HG02798 (cell line): Measurements from ENCODE around the gene ITK.
"Not testable (repeated sequence)": the region's sequence is repeated elsewhere in the genome, so short reads cannot be mapped to it uniquely, and the experiment has no call there.

Experiments
- ATAC-seq: cut with Tn5 transposase; IDR thresholded peaks from one replicate; pipeline ENCODE4 v1.9.1; 2021; ENCODE audit warnings: mild to moderate bottlenecking; ENCODE audit not compliant: unreplicated experiment, poor library complexity

The ITK gene

GRCh38 chr5:157203417-157203816, 22.8 kb downstream of the ITK start:
- no peak for ATAC-seq

DNA sequence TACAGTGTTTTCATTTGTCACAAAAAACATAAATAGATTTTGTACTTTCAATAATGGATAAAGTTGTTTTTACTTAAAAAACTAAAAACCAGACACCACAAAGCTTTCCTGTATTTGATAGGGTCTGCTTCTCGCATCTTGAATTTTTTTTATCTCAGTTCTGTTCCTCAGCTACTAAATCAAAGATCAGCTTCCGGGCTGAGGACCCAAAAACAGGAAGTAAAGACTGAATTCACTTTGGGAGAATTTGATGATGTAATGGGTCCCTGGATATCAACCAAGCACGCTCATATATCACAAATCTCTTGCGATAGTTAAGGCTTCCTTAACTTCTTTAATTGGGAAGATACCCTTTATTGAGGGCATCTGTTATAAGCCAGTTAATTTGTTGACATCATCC, 24.1 kb downstream of the ITK start:
- ATAC-seq = no peak

DNA sequence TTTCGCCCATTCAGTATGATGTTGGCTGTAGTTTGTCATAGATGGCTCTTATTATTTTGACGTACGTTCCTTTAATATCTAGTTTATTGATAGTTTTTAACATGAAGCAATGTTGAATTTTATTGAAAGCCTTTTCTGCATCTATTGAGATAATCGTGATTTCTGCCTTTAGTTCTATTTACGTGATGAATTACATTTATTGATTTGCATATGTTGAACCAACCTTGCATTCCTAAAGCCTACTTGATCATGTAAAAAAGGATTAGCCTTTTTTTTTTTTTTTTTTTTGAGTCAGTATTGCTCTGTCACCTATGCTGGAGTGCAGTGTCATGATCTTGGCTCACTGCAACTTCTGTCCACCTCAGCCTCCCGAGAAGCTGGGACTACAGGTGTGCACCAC, 25.1 kb downstream of the ITK start:
- no peak for ATAC-seq

DNA sequence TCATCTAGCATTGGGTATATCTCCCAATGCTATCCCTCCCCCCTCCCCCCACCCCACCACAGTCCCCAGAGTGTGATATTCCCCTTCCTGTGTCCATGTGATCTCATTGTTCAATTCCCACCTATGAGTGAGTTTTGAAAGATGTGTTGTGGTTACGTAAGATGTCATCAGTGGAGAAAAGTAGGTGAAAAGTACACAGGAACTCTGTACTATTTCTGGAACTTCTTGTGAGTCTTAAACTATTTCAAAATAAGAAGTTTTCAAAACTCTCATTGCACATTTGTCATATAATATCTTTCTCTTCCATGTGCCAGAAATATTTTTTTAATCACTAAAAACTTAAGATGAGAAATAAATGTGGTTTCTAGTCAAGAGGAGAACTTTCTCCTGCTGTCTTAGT, 30.0 kb downstream of the ITK start:
- not testable (repeated sequence) for ATAC-seq

DNA sequence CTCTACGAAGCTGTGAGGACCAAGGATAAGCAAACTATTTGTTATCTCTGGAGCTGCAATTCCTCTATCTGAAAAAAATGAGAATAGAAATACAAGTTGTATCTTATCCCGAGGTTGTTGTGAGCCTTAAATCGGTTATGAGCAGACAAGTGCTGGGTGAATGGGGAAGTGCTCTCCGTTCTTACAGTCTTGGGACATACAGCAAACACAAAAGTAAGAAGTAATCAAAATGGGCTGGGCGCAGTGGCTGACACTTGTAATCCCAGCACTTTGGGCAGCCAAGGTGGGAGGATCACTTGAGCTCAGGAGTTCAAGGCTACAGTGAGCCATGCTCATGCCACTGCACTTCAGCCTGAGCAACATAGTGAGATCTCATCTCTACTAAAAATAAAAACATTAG, 31.7 kb downstream of the ITK start:
- no peak for ATAC-seq

DNA sequence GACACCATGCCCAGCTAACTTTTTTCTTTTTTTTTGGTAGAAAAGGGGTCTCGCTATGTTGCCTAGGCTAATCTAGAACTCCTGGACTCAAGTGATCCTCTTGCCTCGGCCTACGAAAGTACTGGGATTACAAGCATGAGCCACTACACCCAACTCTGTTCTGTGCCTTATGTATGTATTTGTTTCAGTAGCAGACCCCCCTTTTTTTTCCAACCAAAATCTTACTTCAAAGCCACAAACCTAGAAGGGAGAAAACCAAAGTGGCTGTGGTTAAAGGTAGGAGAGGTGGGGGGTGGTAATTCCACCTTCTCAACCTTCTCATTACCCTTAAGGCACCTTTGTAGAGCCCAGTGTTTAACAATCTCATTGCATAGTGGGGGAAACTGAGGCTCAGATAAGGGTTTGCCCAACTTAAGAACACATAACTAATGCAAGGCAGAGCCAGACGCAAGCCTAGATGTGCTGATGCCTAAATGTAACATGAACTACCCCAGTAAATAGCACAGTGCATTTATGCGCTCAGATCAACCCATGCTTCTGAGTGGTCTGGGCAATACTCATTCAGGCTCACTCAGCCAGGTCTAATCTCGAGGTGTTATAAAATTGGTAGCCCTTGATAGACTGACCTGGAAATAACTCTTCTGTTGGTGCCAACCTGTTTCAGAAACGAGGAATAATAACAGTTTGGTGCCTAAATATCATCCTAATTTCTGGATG, 33.0 kb downstream of the ITK start:
- ATAC-seq = no peak

- ATAC-seq = peak; percentile 25
Observed at GRCh38 chr5:157214415-157214814, 33.8 kb downstream of the ITK start.

DNA sequence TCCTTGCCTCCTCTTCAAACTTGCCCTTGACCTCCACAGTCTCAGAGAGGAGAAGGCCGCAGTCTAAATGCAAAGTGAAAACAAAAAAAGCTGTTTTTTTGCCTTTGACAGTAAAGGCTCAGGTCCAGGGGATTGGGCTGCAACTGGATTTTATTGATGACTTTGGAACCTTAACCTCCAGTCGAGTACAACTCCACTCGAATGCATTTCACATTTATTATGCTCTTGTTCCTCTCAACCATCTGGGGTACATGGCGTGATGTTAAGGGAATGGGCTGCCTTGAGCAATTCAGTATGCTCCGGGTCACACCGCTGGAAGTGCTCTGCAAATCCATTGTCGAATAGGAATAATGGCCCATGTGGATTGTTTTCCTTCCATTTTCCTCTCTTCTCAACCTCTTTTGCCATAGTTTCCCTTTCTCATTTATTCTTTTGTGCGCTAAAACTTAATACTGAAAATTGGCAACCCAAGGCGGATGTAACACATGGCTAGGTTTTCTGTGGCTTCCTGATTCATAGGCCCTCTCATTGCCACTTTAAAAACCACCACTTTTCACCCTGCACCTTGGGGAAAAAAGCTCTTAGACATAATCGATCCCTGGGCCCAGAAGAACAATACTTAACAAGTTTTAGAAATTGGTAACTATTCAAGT, 34.3 kb downstream of the ITK start:
- peak; percentile 52 for ATAC-seq

DNA sequence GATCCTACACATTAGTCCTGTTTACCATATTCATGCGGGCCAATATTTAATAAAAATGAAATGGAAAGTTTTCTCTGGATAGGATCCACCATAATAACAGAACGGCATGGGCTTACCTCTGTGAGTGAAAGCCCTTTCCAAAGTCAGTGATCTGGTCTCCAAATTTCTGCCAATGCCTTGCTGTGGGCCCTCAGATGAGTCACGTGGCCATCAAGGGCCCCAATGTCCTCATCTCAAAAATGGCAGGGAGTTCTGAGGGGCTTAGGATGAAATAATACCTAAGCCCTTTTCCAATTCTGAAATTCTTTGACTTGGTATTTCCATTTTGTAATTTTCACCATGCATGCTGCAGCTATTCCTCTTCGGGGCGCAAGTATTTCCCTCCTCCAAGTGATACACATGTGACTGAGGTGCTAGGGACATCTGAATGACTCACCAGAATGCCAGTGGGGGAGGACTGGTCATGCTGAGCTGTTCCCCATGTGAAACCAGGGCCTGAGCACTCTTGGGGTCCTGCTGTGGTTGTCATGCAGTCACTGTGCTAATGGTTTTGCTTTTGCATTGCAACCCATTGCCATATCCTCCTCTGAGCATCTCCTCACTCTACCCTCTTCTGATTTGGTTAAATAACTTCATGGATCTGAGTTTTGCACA, 35.0 kb downstream of the ITK start:
- ATAC-seq = peak; percentile 22

DNA sequence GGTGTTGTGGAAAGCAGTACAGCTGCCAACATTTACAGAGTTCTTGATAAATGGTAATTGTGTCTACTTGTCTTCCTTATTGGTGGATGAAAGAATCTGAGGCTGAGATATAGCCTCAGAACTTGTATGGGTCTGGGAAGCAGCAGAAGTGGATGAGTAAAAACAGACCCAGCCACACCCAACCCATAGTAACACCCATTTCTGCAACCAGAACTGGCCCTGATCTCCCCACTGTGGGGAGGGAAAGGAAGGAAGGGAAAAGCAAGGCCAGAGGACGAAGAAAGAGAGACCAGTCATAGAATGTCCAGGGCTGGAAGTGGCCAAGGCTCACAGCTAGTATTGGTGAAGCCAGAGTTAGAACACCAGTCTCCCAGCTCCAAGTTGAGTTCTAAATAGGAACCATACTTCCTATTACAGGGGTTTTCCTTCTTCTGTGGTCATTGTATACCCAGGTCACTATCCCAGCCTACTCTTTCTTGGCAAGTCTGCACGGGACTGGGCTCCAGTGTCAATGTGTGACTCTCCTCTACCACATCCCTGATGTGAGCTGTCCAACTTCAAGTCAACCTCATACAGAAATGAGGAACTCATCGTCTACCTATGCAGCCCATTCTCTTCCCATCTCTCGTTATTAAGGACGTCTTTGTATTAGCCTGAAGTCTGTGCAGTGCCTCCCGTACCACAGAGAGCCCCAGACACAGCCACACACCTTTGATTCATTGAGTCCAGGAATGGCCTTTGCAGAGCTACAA, 35.9 kb downstream of the ITK start:
- no peak for ATAC-seq

DNA sequence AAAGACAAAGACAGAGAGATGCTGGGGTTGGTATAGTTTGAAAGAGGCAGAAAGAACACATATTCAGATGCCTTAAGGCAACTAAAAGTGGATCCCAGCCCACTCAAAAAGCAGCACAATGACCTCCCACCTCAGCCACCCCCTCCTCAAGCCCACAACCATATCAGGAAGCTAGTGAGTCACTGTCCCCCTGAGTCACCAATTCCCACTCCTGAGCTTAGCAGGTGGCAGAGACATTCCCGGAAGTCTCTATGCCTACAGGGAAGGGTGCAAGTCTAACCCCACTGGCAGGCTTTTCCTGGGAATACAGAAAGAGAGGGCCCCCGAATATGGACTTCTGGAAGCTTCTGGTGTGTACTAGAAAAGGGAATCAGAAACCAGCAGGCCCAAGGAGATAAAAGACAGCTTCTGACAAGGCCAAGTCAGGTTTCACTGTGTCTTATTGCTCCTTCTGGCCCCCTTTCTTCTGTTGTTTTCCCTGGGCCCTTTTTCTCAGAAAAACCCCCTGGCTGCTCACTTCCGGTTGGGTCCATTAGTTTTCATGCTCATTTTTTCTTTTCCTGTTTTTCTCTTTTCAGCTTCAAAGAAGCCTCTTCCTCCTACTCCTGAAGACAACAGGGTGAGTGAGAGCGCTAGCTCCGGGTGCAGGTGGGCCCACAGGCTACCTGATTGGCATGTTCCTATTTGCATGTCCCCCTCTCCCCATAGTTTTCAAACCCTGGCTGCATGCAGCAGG, 36.8 kb downstream of the ITK start:
- no peak for ATAC-seq

- peak; percentile 60 for ATAC-seq
Observed at GRCh38 chr5:157219491-157220271, 39.0 kb downstream of the ITK start.

- no peak for ATAC-seq
Observed at GRCh38 chr5:157221959-157222358, 41.3 kb downstream of the ITK start.

DNA sequence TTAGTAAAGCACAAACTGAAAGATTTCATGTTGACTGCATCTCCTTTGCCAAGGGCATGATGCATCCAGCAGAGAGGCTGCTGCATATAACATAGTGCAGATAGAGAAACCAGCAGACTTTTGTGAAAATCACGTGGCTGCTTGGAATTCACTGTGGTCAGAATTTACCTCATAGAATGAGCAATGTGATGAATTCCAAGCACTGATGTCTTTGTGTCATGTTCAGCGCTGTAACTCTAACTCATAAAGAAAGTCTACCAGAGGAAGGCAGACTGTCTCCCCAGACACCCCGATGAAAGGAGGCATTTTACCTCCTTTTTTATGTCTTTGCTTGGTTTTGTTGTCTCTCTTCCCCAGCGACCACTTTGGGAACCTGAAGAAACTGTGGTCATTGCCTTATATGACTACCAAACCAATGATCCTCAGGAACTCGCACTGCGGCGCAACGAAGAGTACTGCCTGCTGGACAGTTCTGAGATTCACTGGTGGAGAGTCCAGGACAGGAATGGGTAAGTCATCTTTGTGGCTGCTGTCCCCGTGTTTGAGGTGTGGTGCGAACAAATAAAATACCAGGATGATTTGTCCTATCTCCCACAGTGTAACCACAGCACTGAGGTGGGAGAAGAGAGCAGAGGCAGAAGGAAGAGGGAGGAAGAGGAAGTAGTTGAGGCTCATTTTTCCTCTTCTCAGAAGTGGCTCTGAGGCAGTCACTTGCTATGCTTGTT, 42.0 kb downstream of the ITK start:
- ATAC-seq = peak; percentile 29

DNA sequence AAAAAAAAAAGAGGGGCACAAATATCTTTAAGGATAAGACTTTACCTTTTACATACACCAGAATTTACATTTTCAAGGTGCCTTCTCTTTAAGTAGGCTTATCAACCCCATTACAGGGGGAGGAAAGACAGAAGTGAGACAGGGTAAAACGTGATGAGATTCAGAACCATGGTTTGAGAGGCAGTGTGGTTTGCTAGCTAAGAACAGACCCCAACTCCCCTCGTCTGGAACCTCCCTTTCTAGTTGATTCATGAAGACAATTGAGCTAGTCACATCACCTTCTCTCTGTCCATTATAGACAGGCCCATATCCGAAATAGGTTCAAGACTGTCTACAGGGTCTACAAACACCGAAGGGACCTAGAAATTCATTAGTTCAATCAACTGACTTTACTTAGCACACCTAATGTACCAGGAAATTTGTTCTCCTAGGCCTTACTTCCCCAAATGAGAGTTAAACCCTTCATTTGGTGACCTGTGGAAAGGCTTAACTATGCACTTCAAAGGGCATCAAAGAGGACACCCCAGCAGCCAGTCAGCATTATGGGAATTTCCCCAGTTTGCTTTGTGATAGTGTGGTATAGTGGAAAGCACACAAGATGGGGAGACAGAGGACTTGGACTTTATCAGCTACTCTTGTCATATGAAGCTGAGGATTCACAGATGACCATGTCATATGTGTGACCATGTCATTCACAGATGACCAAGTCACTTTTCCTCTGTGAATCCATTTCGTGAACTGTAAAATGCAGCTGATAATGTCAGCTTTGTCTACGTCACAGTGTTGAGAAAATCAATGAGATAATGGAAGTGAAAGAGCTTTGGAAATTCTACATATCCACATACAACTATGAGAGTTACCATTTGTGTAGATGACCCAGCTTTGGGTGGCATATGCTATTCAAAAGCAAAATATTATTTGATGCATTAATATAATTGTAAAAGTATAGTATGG, 45.1 kb downstream of the ITK start:
- no peak for ATAC-seq

- ATAC-seq = no peak
Observed at GRCh38 chr5:157230610-157231009, 50.0 kb downstream of the ITK start.

GRCh38 chr5:157232706-157233105, 52.1 kb downstream of the ITK start:
- no peak for ATAC-seq

- no peak for ATAC-seq
Observed at GRCh38 chr5:157233515-157233914, 52.9 kb downstream of the ITK start.
